IMR-90 (cell line): Measurements from ENCODE around the gene CGREF1. TPM values are rescaled to one million over a fixed set of nuclear protein-coding genes. Genes with fewer than 3 reads are reported as not detected.

ENCODE experiments used
- ATAC-seq: fragments of 200-7000 bp; cut with Tn5 transposase; 2 replicates; pipeline ENCODE4 v1.9.1; 2020; ENCODE audit warnings: low read depth, mild to moderate bottlenecking, moderate library complexity
- BruUV-seq: library from RNA; stranded (reverse); fragments of 400-500 nt; replicated peaks from 2 replicates; lab custom pipeline; 2021; lab: Mats Ljungman, UMichigan
- CTCF ChIA-PET: fragments of 300-600 bp; formaldehyde crosslinking; extraction: SDS; loops from one replicate; lab custom pipeline; 2021; ENCODE audit warnings: antibody characterized with exemption; lab: Yijun Ruan, JAX
- POLR2A ChIA-PET: fragments of 300-600 bp; sonication (Branson Sonifier 250); formaldehyde crosslinking; loops from one replicate; lab custom pipeline; 2022; ENCODE audit warnings: antibody characterized with exemption; ENCODE audit not compliant: unreplicated experiment; lab: Charles Lee
- DNase-seq: peaks from one replicate; pipeline ENCODE4 v3.0.0; 2013
- H2AFZ ChIP-seq: replicated peaks from 2 replicates; pipeline ENCODE3; 2013; ENCODE audit warnings: low read length, mild to moderate bottlenecking; ENCODE audit not compliant: poor library complexity
- H2AK5ac ChIP-seq: 2 replicates; pipeline ENCODE4 v1.6.1; 2013; ENCODE audit warnings: low read depth, low read length, inconsistent platforms
- H2AK9ac ChIP-seq: replicated peaks from 2 replicates; pipeline ENCODE3; 2013; ENCODE audit warnings: mild to moderate bottlenecking, low read depth, low read length, moderate library complexity; ENCODE audit not compliant: poor library complexity
- H2BK120ac ChIP-seq: 2 replicates; pipeline ENCODE4 v1.6.1; 2013; ENCODE audit warnings: low read depth, low read length, inconsistent platforms
- H2BK15ac ChIP-seq: 3 replicates; pipeline ENCODE4 v1.6.1; 2013; ENCODE audit warnings: low read depth, low read length, inconsistent platforms
- H2BK20ac ChIP-seq: 2 replicates; pipeline ENCODE4 v1.6.1; 2013; ENCODE audit warnings: low read depth, mild to moderate bottlenecking, inconsistent platforms, low read length, moderate library complexity
- H2BK5ac ChIP-seq: 2 replicates; pipeline ENCODE4 v1.6.1; 2013; ENCODE audit warnings: mild to moderate bottlenecking, low read depth, low read length, inconsistent platforms; ENCODE audit not compliant: poor library complexity, severe bottlenecking
- H3K14ac ChIP-seq: replicated peaks from 2 replicates; pipeline ENCODE4 v1.6.1; 2013; ENCODE audit warnings: low read depth, low read length, inconsistent platforms
- H3K18ac ChIP-seq: 2 replicates; pipeline ENCODE4 v1.6.1; 2013; ENCODE audit warnings: low read depth, low read length, control low read depth
- H3K23ac ChIP-seq: 2 replicates; pipeline ENCODE4 v1.6.1; 2013; ENCODE audit warnings: low read depth, low read length, inconsistent platforms
- H3K27ac ChIP-seq: 2 replicates; pipeline ENCODE4 v1.5.1; 2013; ENCODE audit warnings: mild to moderate bottlenecking, control low read depth, low read length; ENCODE audit not compliant: insufficient read depth
- H3K27me3 ChIP-seq: 2 replicates; pipeline ENCODE4 v1.6.1; 2013; ENCODE audit warnings: low read length; ENCODE audit not compliant: control insufficient read depth, insufficient read depth
- H3K36me3 ChIP-seq: 2 replicates; pipeline ENCODE4 v1.6.1; 2013; ENCODE audit warnings: low read length, mixed read lengths; ENCODE audit not compliant: control insufficient read depth, insufficient read depth
- H3K4ac ChIP-seq: 2 replicates; pipeline ENCODE4 v1.6.1; 2013; ENCODE audit warnings: low read depth, low read length, inconsistent platforms
- H3K4me1 ChIP-seq: 2 replicates; pipeline ENCODE4 v1.6.1; 2013; ENCODE audit warnings: low read length, mixed read lengths; ENCODE audit not compliant: control insufficient read depth, insufficient read depth
- H3K4me2 ChIP-seq: 2 replicates; pipeline ENCODE4 v1.6.1; 2013; ENCODE audit warnings: low read depth, mild to moderate bottlenecking, control low read depth, low read length, moderate library complexity
- H3K4me3 ChIP-seq: 2 replicates; pipeline ENCODE4 v1.5.1; 2013; ENCODE audit warnings: low read depth, mild to moderate bottlenecking, control low read depth, low read length, moderate library complexity; ENCODE audit not compliant: insufficient read depth
- H3K56ac ChIP-seq: 2 replicates; pipeline ENCODE4 v1.6.1; 2013; ENCODE audit warnings: low read length, inconsistent platforms; ENCODE audit not compliant: insufficient read depth; ENCODE audit errors: extremely low read depth
- H3K79me1 ChIP-seq, 2 experiments: 2 replicates each; pipeline ENCODE4 v1.6.1; 2013; ENCODE audit warnings: low read length in 2 of 2, inconsistent platforms in 1 of 2, low read depth in 1 of 2
- H3K9ac ChIP-seq: 2 replicates; pipeline ENCODE4 v1.6.1; 2013; ENCODE audit warnings: low read depth, low read length, control low read depth
- H3K9me1 ChIP-seq: 2 replicates; pipeline ENCODE4 v1.6.1; 2013; ENCODE audit warnings: low read length, inconsistent platforms; ENCODE audit not compliant: insufficient read depth
- H3K9me3 ChIP-seq: 2 replicates; pipeline ENCODE4 v1.6.1; 2013; ENCODE audit warnings: low read length; ENCODE audit not compliant: control insufficient read depth, insufficient read depth
- H4K20me1 ChIP-seq: 2 replicates; pipeline ENCODE4 v1.6.1; 2013; ENCODE audit warnings: low read length, inconsistent platforms; ENCODE audit not compliant: insufficient read depth
- H4K5ac ChIP-seq: 2 replicates; pipeline ENCODE4 v1.6.1; 2013; ENCODE audit warnings: mild to moderate bottlenecking, low read depth, low read length, control low read depth
- H4K8ac ChIP-seq, 2 experiments: 2 replicates each; pipeline ENCODE4 v1.6.1; 2013; ENCODE audit warnings: low read depth in 2 of 2, low read length in 2 of 2, control low read depth in 1 of 2, inconsistent platforms in 1 of 2
- H4K91ac ChIP-seq: 2 replicates; pipeline ENCODE4 v1.6.1; 2013; ENCODE audit warnings: low read depth, low read length, inconsistent platforms; ENCODE audit not compliant: insufficient read depth
- BHLHE40 ChIP-seq: fragments of 150-350 bp; IDR thresholded peaks from 2 replicates; pipeline ENCODE4 v1.6.1; 2016; ENCODE audit warnings: mild to moderate bottlenecking, low read depth, low read length
- CEBPB ChIP-seq: IDR thresholded peaks from 2 replicates; pipeline ENCODE4 v1.6.1; 2012; ENCODE audit warnings: low read depth, low read length, improper control_type of control experiment
- CHD1 ChIP-seq: IDR thresholded peaks from 2 replicates; pipeline ENCODE4 v1.6.1; 2012; ENCODE audit warnings: low read depth, low read length, improper control_type of control experiment
- CTCF ChIP-seq: conservative IDR thresholded peaks from 2 replicates; pipeline ENCODE4 v1.5.1; 2012; ENCODE audit warnings: mild to moderate bottlenecking, low read depth, low read length, improper control_type of control experiment
- ELK1 ChIP-seq: fragments of 150-350 bp; IDR thresholded peaks from 2 replicates; pipeline ENCODE4 v1.6.1; 2016; ENCODE audit warnings: low read depth, mild to moderate bottlenecking, low read length, moderate library complexity, borderline replicate concordance
- FOS ChIP-seq: fragments of 150-350 bp; IDR thresholded peaks from 2 replicates; pipeline ENCODE4 v1.6.1; 2016; ENCODE audit warnings: low read depth, low read length
- MAFK ChIP-seq: IDR thresholded peaks from 2 replicates; pipeline ENCODE4 v1.6.1; 2012; ENCODE audit warnings: low read depth, low read length, improper control_type of control experiment
- MAZ ChIP-seq: IDR thresholded peaks from 2 replicates; pipeline ENCODE4 v1.6.1; 2012; ENCODE audit warnings: low read depth, mild to moderate bottlenecking, low read length, improper control_type of control experiment, moderate library complexity, borderline replicate concordance
- MXI1 ChIP-seq: IDR thresholded peaks from 2 replicates; pipeline ENCODE4 v1.6.1; 2012; ENCODE audit warnings: low read depth, mild to moderate bottlenecking, low read length, moderate library complexity, borderline replicate concordance
- NFE2L2 ChIP-seq: fragments of 150-350 bp; IDR thresholded peaks from 2 replicates; pipeline ENCODE4 v1.6.1; 2016; ENCODE audit warnings: low read depth, mild to moderate bottlenecking, low read length
- RAD21 ChIP-seq: IDR thresholded peaks from 2 replicates; pipeline ENCODE4 v1.6.1; 2012; ENCODE audit warnings: low read length, improper control_type of control experiment
- RCOR1 ChIP-seq: IDR thresholded peaks from 2 replicates; pipeline ENCODE4 v1.6.1; 2012; ENCODE audit warnings: mild to moderate bottlenecking, low read length, improper control_type of control experiment; ENCODE audit not compliant: insufficient replicate concordance
- RFX5 ChIP-seq: IDR thresholded peaks from 2 replicates; pipeline ENCODE4 v1.8.0; 2012; ENCODE audit warnings: low read depth, mild to moderate bottlenecking, low read length, moderate library complexity
- SMC3 ChIP-seq: fragments of 150-350 bp; IDR thresholded peaks from 2 replicates; pipeline ENCODE4 v1.6.1; 2016; ENCODE audit warnings: low read depth, mild to moderate bottlenecking, antibody characterized with exemption, low read length, moderate library complexity
- USF2 ChIP-seq: fragments of 150-350 bp; IDR thresholded peaks from 2 replicates; pipeline ENCODE4 v1.6.1; 2017; ENCODE audit warnings: mild to moderate bottlenecking, antibody characterized with exemption, low read length, low read depth
- WGBS, 2 experiments: methylation state at CpG; one replicate each; pipeline versions ENCODE4 v1.1.5 to v1.1.7; 2013; ENCODE audit warnings: missing lambda C conversion rate in 2 of 2; ENCODE audit not compliant: insufficient read length in 1 of 2; ENCODE audit errors: extremely low coverage in 2 of 2; 5-methylcytosine and 5-hydroxymethylcytosine counted together
- dilution Hi-C: fragments of 300-500 bp; cut with HindIII; formaldehyde crosslinking; loops from one replicate; pipeline ENCODE4 v1.14.3; 2018; ENCODE audit warnings: low sequenced_read_pairs; ENCODE audit not compliant: unreplicated experiment
- in situ Hi-C: fragments of 300-500 bp; cut with MboI; formaldehyde crosslinking; loops from 3 replicates; pipeline ENCODE4 v1.14.3; 2019; ENCODE audit warnings: low sequenced_read_pairs, inconsistent platforms, mixed read lengths
- intact Hi-C: fragments of 100-400 bp; cut with micrococcal nuclease; formaldehyde crosslinking; loops from 2 replicates; pipeline ENCODE4 v1.10.0; 2022
- polyA plus RNA-seq, 3 experiments: library from polyadenylated mRNA; depleted of rRNA; stranded (reverse); fragments of >200 nt; gene quantifications; 2 replicates each; pipeline ENCODE4 v1.2.3, GENCODE V29; 2012; ENCODE audit warnings: low replicate concordance in 1 of 3
- total RNA-seq: library from RNA; depleted of rRNA; stranded (reverse); fragments of >200 nt; gene quantifications from 2 replicates; pipeline ENCODE4 v1.2.3, GENCODE V29; 2012

Gene CGREF1
- total and polyA plus RNA-seq, 2 of the 4 experiments (the other 2 are of a cell fraction), result 0.54 to 1.3 TPM

GRCh38 chr2:27160191-27160590 is 41.3 kb upstream of the CGREF1 start:
- H3K9ac ChIP-seq, result no peak overlapping the region
- dilution Hi-C loops, result no loop called here
- H3K9me3 ChIP-seq, result no peaks in the 10 kb centered on the region
- no peaks in the 10 kb centered on the region for H3K36me3 ChIP-seq
- ChIA-PET POLR2A (no interaction called here), CTCF (interaction anchor here (1.7 kb wide), 1 partner anchor 10 kb away, joined by 6 read pairs; no protein-coding TSS in a partner anchor)
- no peak overlapping the region for H2BK120ac ChIP-seq
- H4K5ac ChIP-seq, result no peak overlapping the region
- no peak overlapping the region for H2BK15ac ChIP-seq
- in situ Hi-C loops, result no loop called here
- no peak overlapping the region for H3K4me3 ChIP-seq
- H4K20me1 ChIP-seq, result no peaks in the 10 kb centered on the region; the same call in 1 of the 2 replicates
- no peak overlapping the region for H2BK5ac ChIP-seq
- peaks cover 18% of the 10 kb centered on the region for H3K27me3 ChIP-seq
- H2BK20ac ChIP-seq, result no peak overlapping the region
- no peak overlapping the region for H3K56ac ChIP-seq
- no TSS peak for BruUV-seq
- no peak overlapping the region for H2AK9ac ChIP-seq
- ATAC-seq (no peak), DNase-seq (no peak)
- no peak overlapping the region for H2AFZ ChIP-seq
- intact Hi-C loops, result no loop called here
- TF ChIP-seq MAZ (no peak), RAD21 (no peak), RFX5 (no peak), USF2 (no peak), CTCF (no peak), SMC3 (no peak), BHLHE40 (no peak), NFE2L2 (no peak), CHD1 (no peak), ELK1 (no peak), FOS (no peak), MAFK (no peak), CEBPB (no peak), RCOR1 (no peak), MXI1 (no peak)
- H3K9me1 ChIP-seq, result no peaks in the 10 kb centered on the region
- H3K23ac ChIP-seq, result no peak overlapping the region
- no peaks in the 10 kb centered on the region for H3K79me1 ChIP-seq
- no peak overlapping the region for H3K4ac ChIP-seq
- no peak overlapping the region for H3K18ac ChIP-seq
- no peaks in the 10 kb centered on the region for H3K4me1 ChIP-seq
- no peak overlapping the region for H3K14ac ChIP-seq
- no peak overlapping the region for H3K27ac ChIP-seq
- no peak overlapping the region for H2AK5ac ChIP-seq
- H4K91ac ChIP-seq, result no peak overlapping the region
- no peak overlapping the region for H3K4me2 ChIP-seq
- H4K8ac ChIP-seq, result no peak overlapping the region
- WGBS, 2 experiments, result no CpG with 5 or more reads among the region's 9 CpGs
